Keratinocyte (primary cell): Measurements from ENCODE around the gene PLK5. TPM values are rescaled to one million over a fixed set of nuclear protein-coding genes. Genes with fewer than 3 reads are reported as not detected.
"Not testable (repeated sequence)": the region's sequence is repeated elsewhere in the genome, so short reads cannot be mapped to it uniquely, and the experiment has no call there.

ENCODE experiments used
- DNase-seq: peaks from one replicate; pipeline ENCODE4 v3.0.0-alpha.2; 2011; ENCODE audit warnings: low read depth, missing footprints, low spot score
- FAIRE-seq: peaks from 2 replicates; lab custom pipeline; 2011; peaks lifted over from hg19 to GRCh38; lab: Jason Lieb, UNC
- H2AFZ ChIP-seq: 2 replicates; pipeline ENCODE4 v1.6.0; 2012; ENCODE audit warnings: low read length, control low read depth, inconsistent platforms; ENCODE audit not compliant: control insufficient read depth
- H3K27ac ChIP-seq: 2 replicates; pipeline ENCODE4 v1.5.1; 2011; ENCODE audit warnings: low read length; ENCODE audit not compliant: control insufficient read depth, insufficient read depth
- H3K27me3 ChIP-seq: 3 replicates; pipeline ENCODE4 v1.6.0; 2011; ENCODE audit warnings: low read length; ENCODE audit not compliant: control insufficient read depth, insufficient read depth; ENCODE audit errors: extremely low read depth
- H3K36me3 ChIP-seq, 2 experiments: 2 replicates in 1 of 2; 3 replicates in 1 of 2; pipeline ENCODE4 v1.5.1; 2011; ENCODE audit warnings: low read length in 2 of 2, mild to moderate bottlenecking in 1 of 2; ENCODE audit not compliant: control insufficient read depth in 2 of 2, insufficient read depth in 2 of 2; ENCODE audit errors: extremely low read depth in 1 of 2
- H3K4me1 ChIP-seq: 3 replicates; pipeline ENCODE4 v1.5.1; 2011; ENCODE audit warnings: low read length; ENCODE audit not compliant: control insufficient read depth, insufficient read depth; ENCODE audit errors: extremely low read depth
- H3K4me2 ChIP-seq: 3 replicates; pipeline ENCODE4 v1.6.0; 2011; ENCODE audit warnings: low read depth, low read length; ENCODE audit not compliant: control insufficient read depth, insufficient read depth; ENCODE audit errors: extremely low read depth
- H3K4me3 ChIP-seq, 3 experiments: fragments of 200-600 bp in 1 of 3; sonication (generic) in 1 of 3; 2 replicates in 2 of 3; 3 replicates in 1 of 3; pipeline ENCODE4 v1.5.1; 2011 to 2016; ENCODE audit warnings: low read length in 3 of 3, mild to moderate bottlenecking in 3 of 3, control low read depth in 2 of 3, inconsistent platforms in 1 of 3, low read depth in 1 of 3, mixed read lengths in 1 of 3, mixed run types in 1 of 3, moderate library complexity in 1 of 3; ENCODE audit not compliant: control insufficient read depth in 2 of 3, insufficient read depth in 2 of 3; ENCODE audit errors: extremely low read depth in 1 of 3
- H3K79me2 ChIP-seq: 2 replicates; pipeline ENCODE4 v1.6.0; 2012; ENCODE audit warnings: low read length; ENCODE audit not compliant: control insufficient read depth, insufficient read depth
- H3K9ac ChIP-seq: 3 replicates; pipeline ENCODE4 v1.6.0; 2011; ENCODE audit warnings: low read length; ENCODE audit not compliant: control insufficient read depth, insufficient read depth; ENCODE audit errors: extremely low read depth
- H3K9me1 ChIP-seq: 3 replicates; pipeline ENCODE4 v1.6.0; 2011; ENCODE audit warnings: low read length; ENCODE audit not compliant: control insufficient read depth, insufficient read depth; ENCODE audit errors: extremely low read depth
- H3K9me3 ChIP-seq: 2 replicates; pipeline ENCODE4 v1.5.1; 2012; ENCODE audit warnings: low read depth, low read length; ENCODE audit not compliant: control insufficient read depth
- H4K20me1 ChIP-seq: 3 replicates; pipeline ENCODE4 v1.6.0; 2011; ENCODE audit warnings: low read length; ENCODE audit not compliant: control insufficient read depth, insufficient read depth; ENCODE audit errors: extremely low read depth
- CTCF ChIP-seq, 3 experiments: IDR thresholded peaks in 1 of 3; conservative IDR thresholded peaks in 1 of 3; optimal IDR thresholded peaks in 1 of 3; 2 replicates in 2 of 3; 3 replicates in 1 of 3; pipeline versions ENCODE3 to v1.5.1; 2011; ENCODE audit warnings: low read length in 3 of 3, mild to moderate bottlenecking in 3 of 3, moderate library complexity in 2 of 3, control low read depth in 1 of 3, inconsistent platforms in 1 of 3; ENCODE audit not compliant: insufficient read depth in 2 of 3; ENCODE audit errors: extremely low read depth in 1 of 3
- EZH2 ChIP-seq: IDR thresholded peaks from one replicate; pipeline ENCODE4 v1.6.1; 2012; ENCODE audit warnings: inconsistent platforms, mild to moderate bottlenecking, low read length, moderate library complexity
- dilution Hi-C: fragments of 300-500 bp; cut with MboI; formaldehyde crosslinking; loops from one replicate; pipeline ENCODE4 v1.7.0; 2020; ENCODE audit warnings: low sequenced_read_pairs; ENCODE audit not compliant: extremely low pct_ligation_motif_present
- polyA plus RNA-seq, 5 experiments: library from polyadenylated mRNA; depleted of rRNA in 3 of 5; stranded (reverse) in 3 of 5; stranded (forward) in 1 of 5; unstranded in 1 of 5; fragments of >200 nt; gene quantifications; 1 replicate in 1 of 5; 2 replicates in 3 of 5; 3 replicates in 1 of 5; pipeline versions ENCODE4 v1.2.1 to v1.2.3, GENCODE V29; 2011 to 2012; ENCODE audit warnings: missing spikeins in 2 of 5, low read depth in 1 of 5, low replicate concordance in 1 of 5

PLK5 gene
- polyA plus RNA-seq, 1 donor (not counting 4 experiments of a cell fraction or from before 2014, with no cell fraction given), result 0.05 TPM

GRCh38 chr19:1528596-1529429 lies 4.9 kb downstream of the PLK5 start:
- H2AFZ ChIP-seq, result no peak overlapping the region
- no peak overlapping the region for H3K4me3 ChIP-seq
- H3K9me1 ChIP-seq, result no peaks in the 10 kb centered on the region
- no peaks in the 10 kb centered on the region for H3K36me3 ChIP-seq
- peaks cover 24% of the 10 kb centered on the region for H3K27me3 ChIP-seq
- no peaks in the 10 kb centered on the region for H3K79me2 ChIP-seq
- no peak overlapping the region for H3K27ac ChIP-seq
- H3K9me3 ChIP-seq, result no peaks in the 10 kb centered on the region
- no peak overlapping the region for H3K9ac ChIP-seq
- no peaks in the 10 kb centered on the region for H3K4me1 ChIP-seq
- dilution Hi-C loops, result no loop called here
- FAIRE-seq (no peak), DNase-seq (no peak)
- peaks cover 2% of the 10 kb centered on the region for H4K20me1 ChIP-seq
- TF ChIP-seq CTCF (optimal IDR thresholded peaks at IDR 0.05 in 1 of 3, IDR thresholded peaks at IDR 0.05 in 1 of 3, conservative IDR thresholded peaks at IDR 0.05 in 1 of 3; ENCODE audit: extremely low read depth in 1 of 3, insufficient read depth in 2 of 3, low read length in 3 of 3), result no peak
- no peak for TF ChIP-seq EZH2
- no peak overlapping the region for H3K4me2 ChIP-seq

- Histone ChIP-seq H3K27ac (no peak overlapping the region), H3K4me1 (no peaks in the 10 kb centered on the region), H3K27me3 (peaks cover 18% of the 10 kb centered on the region), H2AFZ (no peak overlapping the region), H3K9me1 (no peaks in the 10 kb centered on the region), H4K20me1 (peaks cover 2% of the 10 kb centered on the region), H3K36me3 (no peaks in the 10 kb centered on the region), H3K79me2 (no peaks in the 10 kb centered on the region), H3K4me3 (no peak overlapping the region), H3K9me3 (no peaks in the 10 kb centered on the region), H3K4me2 (no peak overlapping the region), H3K9ac (no peak overlapping the region)
- dilution Hi-C loops, result no loop called here
- TF ChIP-seq EZH2 (no peak), CTCF (optimal IDR thresholded peaks at IDR 0.05 in 1 of 3, IDR thresholded peaks at IDR 0.05 in 1 of 3, conservative IDR thresholded peaks at IDR 0.05 in 1 of 3; ENCODE audit: extremely low read depth in 1 of 3, insufficient read depth in 2 of 3, low read length in 3 of 3) (no peak)
- no peak for DNase-seq
- FAIRE-seq, result no peak
Measured at GRCh38 chr19:1529430-1529816, 5.5 kb downstream of the PLK5 start.

GRCh38 chr19:1530856-1531255 lies 7.0 kb downstream of the PLK5 start:
- H3K4me3 ChIP-seq, H3K9me3 ChIP-seq, DNase-seq, dilution Hi-C loops, H3K79me2 ChIP-seq, H3K27me3 ChIP-seq, H3K27ac ChIP-seq, H3K4me2 ChIP-seq, H2AFZ ChIP-seq, H4K20me1 ChIP-seq, H3K9ac ChIP-seq, H3K9me1 ChIP-seq, FAIRE-seq, H3K4me1 ChIP-seq, H3K36me3 ChIP-seq: not testable (repeated sequence)
